ENCODE results near the gene NUP42.

The NUP42 gene

GRCh38 chr7:23136216-23136615 lies 45.6 kb upstream of the NUP42 start:
- no peak overlapping the region for H3K4me3 ChIP-seq (replicated peaks; ENCODE audit: insufficient read depth, low read length)
- no peak overlapping the region for H3K27ac ChIP-seq (replicated peaks)
- DNase-seq (ENCODE audit: low read depth in 1 of 2, low spot score in 1 of 2) = no peak
- no peak for TF ChIP-seq SPI1 (IDR thresholded peaks at IDR 0.05; ENCODE audit: borderline replicate concordance, low read depth)
- TF ChIP-seq REST (IDR thresholded peaks at IDR 0.05; ENCODE audit: insufficient replicate concordance, low read depth) = no peak
- TF ChIP-seq GABPA (IDR thresholded peaks at IDR 0.05; ENCODE audit: low read depth) = no peak
- TF ChIP-seq POLR2AphosphoS5 (IDR thresholded peaks at IDR 0.05; ENCODE audit: low read depth) = no peak
- TF ChIP-seq CTCF (IDR thresholded peaks at IDR 0.05; ENCODE audit: insufficient read depth, low read length) = no peak
- H3K27me3 ChIP-seq (ENCODE audit: insufficient read depth, poor library complexity, severe bottlenecking) = no peaks in the 10 kb centered on the region

GRCh38 chr7:23157679-23158078 lies 24.2 kb upstream of the NUP42 start:
- TF ChIP-seq CTCF (IDR thresholded peaks at IDR 0.05; ENCODE audit: insufficient read depth, low read length) = no peak
- TF ChIP-seq POLR2AphosphoS5 (IDR thresholded peaks at IDR 0.05; ENCODE audit: low read depth) = no peak
- TF ChIP-seq GABPA (IDR thresholded peaks at IDR 0.05; ENCODE audit: low read depth) = no peak
- no peak for TF ChIP-seq REST (IDR thresholded peaks at IDR 0.05; ENCODE audit: insufficient replicate concordance, low read depth)
- no peak for TF ChIP-seq SPI1 (IDR thresholded peaks at IDR 0.05; ENCODE audit: borderline replicate concordance, low read depth)
- Histone ChIP-seq H3K4me3 (replicated peaks; ENCODE audit: insufficient read depth, low read length) (no peak overlapping the region), H3K27me3 (ENCODE audit: insufficient read depth, poor library complexity, severe bottlenecking) (no peaks in the 10 kb centered on the region), H3K27ac (replicated peaks) (no peak overlapping the region)
- DNase-seq (ENCODE audit: low read depth in 1 of 2, low spot score in 1 of 2) = no peak

GRCh38 chr7:23158546-23158945 lies 23.3 kb upstream of the NUP42 start:
- H3K27ac ChIP-seq (replicated peaks) = no peak overlapping the region
- H3K27me3 ChIP-seq (ENCODE audit: insufficient read depth, poor library complexity, severe bottlenecking) = no peaks in the 10 kb centered on the region
- no peak overlapping the region for H3K4me3 ChIP-seq (replicated peaks; ENCODE audit: insufficient read depth, low read length)
- TF ChIP-seq CTCF (IDR thresholded peaks at IDR 0.05; ENCODE audit: insufficient read depth, low read length) (no peak), POLR2AphosphoS5 (IDR thresholded peaks at IDR 0.05; ENCODE audit: low read depth) (no peak), SPI1 (IDR thresholded peaks at IDR 0.05; ENCODE audit: borderline replicate concordance, low read depth) (no peak), REST (IDR thresholded peaks at IDR 0.05; ENCODE audit: insufficient replicate concordance, low read depth) (no peak), GABPA (IDR thresholded peaks at IDR 0.05; ENCODE audit: low read depth) (no peak)
- no peak for DNase-seq (ENCODE audit: low read depth in 1 of 2, low spot score in 1 of 2)
